Measurements from ENCODE around the gene CFAP65.

CFAP65 gene

GRCh38 chr2:219030177-219030940 lies 11.0 kb downstream of the CFAP65 start:
- no peak for DNase-seq (ENCODE audit: low spot score)

GRCh38 chr2:219029829-219030165 lies 11.5 kb downstream of the CFAP65 start:
- peak; percentile 81 for DNase-seq (ENCODE audit: low spot score)

- DNase-seq (ENCODE audit: low spot score) = no peak
Measured at GRCh38 chr2:219028996-219029828, 12.1 kb downstream of the CFAP65 start.

- DNase-seq (ENCODE audit: low spot score) = no peak
Measured at GRCh38 chr2:219028141-219028540, 13.2 kb downstream of the CFAP65 start.

- no peak for DNase-seq (ENCODE audit: low spot score)
Measured at GRCh38 chr2:219027511-219028055, 13.7 kb downstream of the CFAP65 start.

GRCh38 chr2:219026946-219027345 lies 14.4 kb downstream of the CFAP65 start:
- no peak for DNase-seq (ENCODE audit: low spot score)

DNA sequence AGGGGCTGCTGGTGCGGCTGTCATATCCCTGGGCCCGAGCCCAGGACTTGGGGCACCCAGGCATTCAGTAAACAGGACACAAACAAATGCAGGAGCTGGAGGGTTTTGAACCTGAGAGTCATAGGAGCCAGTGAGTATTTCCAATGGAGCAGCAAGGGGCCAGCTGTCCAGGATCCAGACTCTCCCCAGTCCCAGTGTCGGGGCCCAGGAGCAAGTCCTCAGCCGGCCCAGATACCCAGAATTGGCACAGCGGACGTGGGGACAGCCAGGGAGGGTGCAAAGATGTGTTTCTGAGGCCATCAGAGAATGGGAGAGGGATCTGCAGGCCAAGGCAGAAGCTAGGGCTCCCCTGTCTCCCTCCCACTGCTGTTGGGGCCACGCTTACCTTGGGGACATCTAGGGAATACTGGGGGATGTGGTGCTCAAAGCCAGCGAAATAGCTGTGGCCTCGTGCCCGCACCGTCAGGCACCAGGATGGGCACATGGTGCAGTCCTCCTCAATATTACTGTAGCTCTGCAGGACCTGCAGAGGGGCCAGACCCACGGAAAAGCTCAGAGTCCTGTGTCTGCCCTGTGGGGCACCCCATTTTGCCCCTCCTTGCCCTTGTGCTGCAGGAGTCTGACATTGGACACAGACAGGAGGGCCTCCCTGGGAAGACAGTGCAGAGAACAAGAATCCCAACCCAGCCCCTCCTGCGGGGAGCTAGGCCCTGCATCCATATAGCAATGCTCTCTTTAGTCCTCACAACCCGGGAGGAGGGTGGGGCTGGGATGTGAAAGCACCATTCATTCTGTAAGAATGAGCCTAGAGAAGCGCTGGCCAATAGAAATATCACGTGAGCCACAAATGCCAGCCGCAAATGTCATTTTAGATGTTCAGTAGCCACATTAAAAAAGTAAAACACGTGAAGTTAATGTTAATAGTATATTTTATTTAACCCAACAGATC lies 15.4 kb downstream of the CFAP65 start:
- no peak for DNase-seq (ENCODE audit: low spot score)

DNA sequence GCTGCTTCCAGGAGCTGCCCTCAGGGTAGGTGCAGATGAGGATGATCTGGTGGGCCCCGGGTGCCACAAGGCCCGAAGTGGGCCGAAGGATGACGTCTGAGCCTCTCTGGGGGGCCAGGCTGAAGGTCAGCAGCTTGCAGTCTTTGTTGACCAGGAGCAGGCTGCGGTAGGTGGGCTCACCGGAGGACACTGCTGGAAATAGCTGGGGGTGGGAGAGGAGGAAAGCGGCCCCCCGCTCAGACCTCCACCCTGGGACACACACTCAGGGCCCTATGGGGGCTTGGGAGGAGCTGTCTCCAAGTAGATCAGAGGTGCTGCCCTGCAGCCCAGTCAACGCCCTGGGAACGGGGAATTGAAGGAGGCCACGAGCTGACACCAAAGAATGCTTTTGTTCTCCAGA lies 17.3 kb downstream of the CFAP65 start:
- DNase-seq (ENCODE audit: low spot score) = no peak

DNA sequence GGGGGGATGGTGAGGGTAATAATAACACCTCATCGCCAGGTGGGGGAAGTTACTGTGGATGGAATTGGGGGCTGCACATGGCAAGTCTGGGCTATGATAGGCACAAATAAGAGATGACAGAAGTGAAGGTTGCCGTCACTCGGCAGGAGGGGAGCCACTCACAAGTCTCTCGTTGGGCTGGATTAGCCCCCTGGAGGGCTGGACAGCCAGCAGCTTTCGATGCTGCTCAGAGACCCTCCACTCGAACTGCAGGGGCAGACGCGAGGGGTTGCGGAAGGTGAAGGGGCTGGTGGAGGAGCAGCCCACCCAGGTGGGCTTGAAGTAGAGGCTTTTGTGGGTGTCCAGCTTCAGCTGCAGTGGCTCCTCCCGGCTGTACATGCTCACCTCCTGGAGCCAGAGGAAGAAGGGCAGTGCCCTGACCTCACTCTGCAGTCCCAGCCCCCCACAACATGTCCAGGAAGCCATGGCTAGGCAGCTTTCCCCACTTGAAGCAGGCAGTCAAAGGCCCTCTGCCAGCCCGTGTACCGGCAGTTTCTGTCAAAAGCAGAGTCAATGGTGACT lies 18.2 kb downstream of the CFAP65 start:
- no peak for DNase-seq (ENCODE audit: low spot score)

DNA sequence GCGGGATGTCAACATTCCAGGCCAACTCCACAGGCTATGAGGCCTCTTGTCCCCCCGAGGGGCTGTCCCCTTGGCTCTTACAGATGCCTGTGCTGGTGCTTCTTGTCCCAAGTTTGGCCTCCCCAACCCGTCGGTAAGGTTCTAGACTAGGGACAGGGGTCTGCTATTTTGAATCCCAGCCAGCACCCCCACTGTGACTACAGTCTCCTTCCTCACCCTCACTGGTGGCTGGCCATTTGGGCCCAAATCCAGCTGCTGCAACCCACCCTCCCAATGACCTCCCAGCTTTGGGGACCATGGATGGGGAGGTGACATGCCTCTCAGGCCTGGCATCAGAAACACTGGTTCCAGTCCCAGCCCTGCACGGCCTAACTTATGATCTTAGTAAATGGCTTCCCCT lies 18.7 kb downstream of the CFAP65 start:
- no peak for DNase-seq (ENCODE audit: low spot score)

GRCh38 chr2:219022041-219022440 lies 19.3 kb downstream of the CFAP65 start:
- DNase-seq (ENCODE audit: low spot score) = no peak

- no peak for DNase-seq (ENCODE audit: low spot score)
Measured at GRCh38 chr2:219021591-219021990, 19.7 kb downstream of the CFAP65 start.

GRCh38 chr2:219020604-219021365 lies 20.5 kb downstream of the CFAP65 start:
- DNase-seq (ENCODE audit: low spot score) = no peak

DNA sequence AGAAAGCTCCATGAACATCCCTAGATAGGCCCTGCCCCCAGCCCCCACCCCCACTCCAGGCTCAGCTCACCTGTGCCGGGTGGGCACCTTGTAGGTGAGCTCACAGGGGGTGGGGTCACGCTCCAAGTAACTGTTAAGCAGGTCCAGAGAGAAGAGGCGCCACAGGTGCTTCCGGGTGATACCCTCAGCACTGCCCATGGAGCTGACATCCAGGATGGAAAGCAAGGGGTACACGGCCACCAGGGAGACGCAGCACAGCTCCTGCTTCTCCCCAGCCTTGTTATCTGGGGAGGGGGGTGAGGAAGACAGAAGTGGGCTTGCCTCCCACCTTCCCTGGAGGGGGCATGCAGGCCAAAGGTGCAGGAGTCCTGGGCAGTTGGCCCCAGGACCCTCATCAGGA lies 21.9 kb downstream of the CFAP65 start:
- no peak for DNase-seq (ENCODE audit: low spot score)

DNA sequence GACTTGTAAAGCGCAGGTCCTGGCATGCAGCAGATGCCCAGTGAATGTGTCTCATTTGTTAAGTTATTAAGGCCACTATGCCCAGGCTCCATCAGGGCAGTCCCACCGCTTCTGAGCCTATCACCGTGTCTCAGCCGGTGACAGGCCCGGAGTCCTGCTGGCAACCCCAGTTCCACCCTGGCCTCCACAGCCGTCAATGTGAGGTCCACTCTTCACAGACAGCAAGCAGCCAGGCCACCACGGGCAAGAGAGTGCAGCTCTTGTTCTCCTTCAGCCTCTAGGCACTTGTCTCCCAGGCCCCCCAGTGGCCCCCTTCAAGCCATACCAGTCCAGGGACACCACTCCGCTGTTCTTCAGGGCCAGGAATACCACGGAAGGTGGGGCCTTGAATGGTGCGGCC lies 22.6 kb downstream of the CFAP65 start:
- no peak for DNase-seq (ENCODE audit: low spot score)

DNA sequence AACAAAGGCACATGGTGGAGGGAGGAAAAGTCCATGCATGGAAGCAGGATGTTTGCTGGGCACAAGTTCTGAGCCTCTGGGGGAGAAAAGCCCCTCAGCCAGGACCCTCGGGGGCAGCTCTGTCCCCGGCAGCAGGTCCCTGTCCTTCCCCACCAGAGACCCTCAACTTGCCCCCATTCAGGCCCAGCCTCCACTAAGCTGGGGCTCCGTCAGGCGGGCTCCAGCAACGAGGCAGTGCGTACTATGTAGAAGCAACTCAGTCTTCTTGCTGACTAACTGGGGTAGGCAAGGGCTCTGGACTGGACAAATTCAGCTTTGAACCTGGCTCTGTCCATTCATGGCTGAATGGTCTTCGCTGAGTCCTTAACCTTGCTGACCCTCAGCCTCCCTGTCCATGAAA lies 23.0 kb downstream of the CFAP65 start:
- DNase-seq (ENCODE audit: low spot score) = no peak

DNA sequence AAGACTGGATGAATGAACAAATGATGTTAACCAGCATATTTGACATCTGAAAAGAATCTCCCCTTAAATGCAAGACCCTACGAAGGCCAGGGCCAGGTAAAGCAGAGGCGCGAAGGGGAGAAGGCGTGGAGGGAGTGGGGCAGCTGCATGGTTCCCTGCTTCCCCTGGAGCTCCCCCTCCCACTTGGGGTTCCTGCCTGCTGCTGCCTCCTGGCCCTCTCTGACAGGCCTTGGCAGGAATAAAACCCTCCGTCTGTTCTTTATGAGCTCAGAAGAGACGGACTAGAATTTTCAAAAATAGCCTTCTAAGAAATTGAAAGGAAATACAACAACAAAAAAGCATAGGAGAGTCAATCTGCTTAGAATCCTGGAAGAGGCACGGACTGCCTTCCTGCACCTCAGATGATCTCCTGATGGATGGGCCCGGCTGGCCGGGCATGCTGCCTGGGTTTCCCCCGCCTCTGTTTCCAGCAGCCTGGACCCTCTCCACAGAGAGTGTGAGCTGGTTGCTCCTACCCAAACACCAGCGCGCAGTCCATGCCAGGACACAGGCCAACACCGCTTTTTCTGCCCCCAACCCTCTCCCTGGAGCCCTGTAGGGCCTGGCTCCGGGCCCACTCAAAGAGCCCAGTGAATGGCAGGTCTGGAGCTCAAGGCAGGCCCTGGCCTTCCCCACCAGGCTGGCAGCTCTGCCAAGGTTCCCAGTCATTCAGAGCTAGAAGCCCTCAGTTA lies 23.9 kb downstream of the CFAP65 start:
- DNase-seq (ENCODE audit: low spot score) = peak; percentile 31

GRCh38 chr2:219016721-219017120 lies 24.6 kb downstream of the CFAP65 start:
- no peak for DNase-seq (ENCODE audit: low spot score)

GRCh38 chr2:219010873-219011272 lies 30.4 kb downstream of the CFAP65 start:
- no peak for DNase-seq (ENCODE audit: low spot score)

GRCh38 chr2:219010162-219010756 lies 31.1 kb downstream of the CFAP65 start:
- peak; percentile 28 for DNase-seq (ENCODE audit: low spot score)
